K562 (cell line): Measurements from ENCODE around the gene KIR2DL3. TPM values are rescaled to one million over a fixed set of nuclear protein-coding genes. Genes with fewer than 3 reads are reported as not detected.

Experiments
- CHD7 ChIP-seq: fragments of 200-600 bp; sonication (generic); IDR thresholded peaks from one replicate; pipeline ENCODE4 v1.6.1; 2012; ENCODE audit warnings: mild to moderate bottlenecking, low read depth, low read length, inconsistent platforms
- RB1 ChIP-seq: fragments of 450-650 bp; IDR thresholded peaks from 2 replicates; pipeline ENCODE4 v1.6.1; 2017; ENCODE audit warnings: low read depth, mild to moderate bottlenecking
- ZNF431 ChIP-seq: sonication (generic); formaldehyde crosslinking; IDR thresholded peaks from 2 replicates; pipeline ENCODE4 v1.8.0; 2022; ENCODE audit warnings: mild to moderate bottlenecking, missing genetic modification reagents
- polyA plus RNA-seq, 8 experiments: library from polyadenylated mRNA; depleted of rRNA in 4 of 8; stranded (reverse) in 5 of 8; unstranded in 3 of 8; fragments of >200 nt; fragmentation: Nextera tagmentation in 2 of 8; fragmentation: Illumina TruSeq in 1 of 8; extraction: Ambion mirVana in 2 of 8; extraction: Trizol in 1 of 8; gene quantifications; 2 replicates each; pipeline versions ENCODE4 v1.2.1 to v1.2.3, GENCODE V29; 2011 to 2014; ENCODE audit warnings: inconsistent platforms in 1 of 8, missing spikeins in 1 of 8
- total RNA-seq, 7 experiments: library from RNA; depleted of rRNA in 6 of 7; stranded (reverse); fragments of >200 nt in 6 of 7; fragmentation: Illumina TruSeq in 2 of 7; extraction: Trizol in 2 of 7; gene quantifications; 2 replicates each; pipeline versions ENCODE4 v1.2.1 to v1.2.3, GENCODE V29; 2011 to 2021; ENCODE audit warnings: low replicate concordance in 1 of 7

KIR2DL3 gene
- total and polyA plus RNA-seq, 9 of the 15 experiments (the other 6 are each of a cell fraction or from before 2014, with no cell fraction given), result not detected

GRCh38 chr19:54692298-54692615 lies 46.1 kb upstream of the KIR2DL3 start (continued):
- no peak for TF ChIP-seq CHD7
- no peak for TF ChIP-seq RB1
- no peak for TF ChIP-seq ZNF431 (CRISPR knock-in tag)
- TF ChIP-seq, all 486 proteins: peak for 3
